Right hindlimb (tissue), 1 donor: Measurements from ENCODE around the gene AQP7.
"Not testable (repeated sequence)": the region's sequence is repeated elsewhere in the genome, so short reads cannot be mapped to it uniquely, and the experiment has no call there.

Experiments used
- DNase-seq: peaks from one replicate; pipeline ENCODE4 v3.0.0-alpha.2; 2018

AQP7 gene

DNA sequence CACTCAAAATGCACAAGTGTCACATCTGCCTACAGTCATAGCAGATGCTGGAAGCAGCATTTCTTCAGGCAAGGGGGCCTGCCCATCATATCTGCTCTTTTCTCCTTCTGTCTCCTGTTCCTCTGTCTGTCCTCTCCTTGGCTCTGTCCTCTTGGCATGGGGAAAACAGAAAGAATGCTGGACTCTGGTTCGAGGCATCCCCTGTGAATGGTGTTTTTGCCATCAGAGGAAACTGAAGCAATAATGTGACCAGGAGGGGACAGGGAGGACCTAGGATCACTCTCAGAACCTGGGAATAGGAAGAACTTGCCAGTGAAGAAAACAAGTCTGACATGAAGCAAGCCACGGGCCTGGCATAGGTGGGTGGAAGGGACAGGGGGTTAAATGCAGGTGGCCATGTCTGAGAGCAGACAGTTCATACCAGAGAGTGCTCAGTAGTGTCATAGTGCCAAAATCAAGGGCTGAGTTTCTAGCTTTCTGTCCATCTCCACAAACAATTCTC is 35.3 kb downstream of the AQP7 start:
- DNase-seq = no peak

DNA sequence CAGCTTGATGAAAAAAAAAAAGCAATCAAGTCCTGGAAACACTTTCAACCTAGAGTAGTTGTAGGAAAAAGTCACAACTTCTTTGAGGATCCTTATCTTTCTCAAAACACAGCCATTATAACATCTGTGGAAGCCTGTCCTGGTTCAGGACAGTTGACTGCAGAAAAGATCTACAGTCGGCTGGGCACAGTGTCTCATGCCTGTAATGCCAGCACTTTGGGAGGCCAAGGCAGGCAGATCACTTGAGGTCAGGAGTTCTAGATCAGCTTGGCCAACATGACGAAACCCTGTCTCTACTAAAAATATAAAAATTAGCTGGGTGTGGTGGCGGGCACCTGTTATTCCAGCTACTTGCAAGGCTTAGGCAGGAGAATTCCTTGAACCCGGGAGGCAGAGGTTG is 37.6 kb downstream of the AQP7 start:
- not testable (repeated sequence) for DNase-seq

DNA sequence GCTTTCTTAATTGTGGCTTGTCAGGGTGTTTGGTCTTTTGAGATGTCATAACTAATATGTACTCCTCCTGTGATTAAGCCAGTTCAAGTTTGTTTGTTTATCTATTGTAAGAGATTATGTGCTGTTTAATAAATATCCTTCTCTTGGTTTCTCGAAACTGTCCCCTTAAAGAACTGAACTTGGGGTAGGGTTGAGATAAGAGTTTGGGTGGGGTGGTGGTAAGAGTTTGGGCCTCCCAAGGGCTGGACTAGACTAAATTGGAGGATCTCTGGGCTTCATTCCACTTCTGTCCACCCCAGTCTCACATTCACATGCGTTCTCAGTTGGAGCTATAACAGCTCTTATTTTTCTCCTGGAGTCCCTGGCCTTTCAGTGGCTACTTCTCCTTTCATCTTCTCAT is 38.2 kb downstream of the AQP7 start:
- DNase-seq = no peak

DNA sequence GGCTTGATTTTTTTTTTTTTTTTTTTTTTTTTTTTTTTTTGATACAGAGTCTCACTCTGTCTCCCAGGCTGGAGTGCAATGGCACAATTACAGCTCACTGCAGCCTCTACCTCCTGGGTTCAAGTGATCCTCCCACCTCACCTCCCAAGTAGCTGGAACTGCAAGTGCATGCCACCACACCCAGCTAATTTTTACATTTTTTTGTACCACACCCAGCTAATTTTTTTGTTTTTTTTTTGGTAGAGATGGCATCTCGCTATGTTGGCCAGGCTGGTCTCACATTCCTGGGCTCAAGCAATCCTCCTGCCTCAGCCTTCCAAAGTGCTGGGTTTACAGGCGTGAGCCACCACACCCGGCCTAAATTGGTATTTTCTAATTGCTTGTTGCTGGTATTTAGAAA is 43.7 kb downstream of the AQP7 start:
- DNase-seq = not testable (repeated sequence)

DNA sequence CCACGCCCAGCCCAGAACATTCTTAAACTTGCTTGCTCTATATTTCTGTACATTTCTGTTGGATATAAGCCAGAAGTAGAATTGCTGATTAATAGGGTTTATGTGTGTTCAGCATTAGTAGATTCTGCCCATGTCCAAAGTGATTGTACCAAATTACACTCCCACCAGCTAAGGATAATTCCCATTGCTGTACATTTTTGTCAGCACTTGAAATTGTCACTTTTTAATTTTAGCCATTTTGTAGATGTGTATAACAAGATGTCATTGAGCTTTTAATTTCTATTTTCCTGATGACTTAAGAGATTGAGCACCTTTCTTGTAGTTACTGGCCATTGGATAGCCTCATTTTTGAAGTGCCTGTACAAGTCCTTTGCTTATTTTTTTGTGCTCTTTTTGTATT is 46.4 kb downstream of the AQP7 start:
- no peak for DNase-seq

DNA sequence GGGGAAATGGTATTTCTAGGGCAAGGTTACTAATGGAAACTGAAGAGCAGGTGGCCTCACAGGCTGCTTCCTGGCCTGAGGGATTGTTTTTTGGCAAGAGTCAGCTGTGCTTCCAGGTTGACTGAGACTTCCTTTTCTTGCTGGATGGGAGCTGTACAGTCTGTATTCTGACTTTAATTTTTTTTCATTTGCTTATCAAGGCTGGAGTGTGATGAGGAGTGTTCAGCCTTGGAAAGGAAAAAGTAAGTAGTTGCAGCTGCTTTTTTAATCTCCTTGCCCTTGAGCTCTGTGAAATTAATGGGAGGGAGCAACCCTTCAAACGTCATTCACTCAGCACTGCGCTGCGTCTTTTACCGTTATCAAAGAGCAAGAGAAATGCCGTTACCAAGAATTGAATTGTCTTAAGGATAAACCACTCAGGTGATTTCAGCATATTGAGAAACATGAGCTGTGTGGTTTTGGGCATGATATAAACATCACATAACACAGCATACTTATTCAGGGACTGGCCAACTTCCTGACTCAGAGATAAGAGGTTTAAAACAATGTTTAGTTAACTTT is 47.6 kb downstream of the AQP7 start:
- no peak for DNase-seq

DNA sequence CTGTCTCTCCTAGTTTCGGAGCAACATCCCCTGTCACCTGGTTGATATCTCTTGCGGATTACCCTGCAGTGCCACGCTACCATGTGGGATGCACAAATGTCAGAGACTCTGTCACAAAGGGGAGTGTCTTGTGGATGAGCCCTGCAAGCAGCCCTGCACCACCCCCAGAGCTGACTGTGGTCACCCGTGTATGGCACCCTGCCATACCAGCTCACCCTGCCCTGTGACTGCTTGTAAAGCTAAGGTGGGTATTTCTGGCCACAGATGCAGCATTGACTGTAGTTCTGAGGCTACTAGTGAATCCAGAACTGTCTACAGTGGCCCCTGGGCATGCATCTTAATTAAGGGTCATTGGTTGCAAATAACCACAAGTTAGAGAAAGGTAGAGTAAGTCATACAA is 50.8 kb downstream of the AQP7 start:
- no peak for DNase-seq

DNA sequence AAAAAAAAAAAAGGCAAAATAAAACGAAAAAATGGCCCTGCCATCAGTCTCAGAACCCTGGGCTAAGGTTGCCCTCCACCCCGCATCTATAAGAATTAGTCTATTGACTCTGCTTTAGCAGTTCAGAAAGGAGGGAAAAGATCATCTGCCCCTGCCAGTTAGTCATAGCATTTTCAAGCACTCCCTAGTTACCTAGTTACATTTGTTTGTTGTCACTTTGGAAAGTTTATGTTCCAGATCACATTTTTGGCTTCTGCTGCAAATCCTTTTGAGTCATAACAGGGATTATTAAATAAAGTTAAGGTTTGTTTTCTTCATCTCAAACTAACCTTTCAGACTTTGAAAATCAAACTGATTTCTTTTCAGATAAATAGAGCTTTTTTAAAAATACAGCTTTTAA is 52.1 kb downstream of the AQP7 start:
- no peak for DNase-seq

DNA sequence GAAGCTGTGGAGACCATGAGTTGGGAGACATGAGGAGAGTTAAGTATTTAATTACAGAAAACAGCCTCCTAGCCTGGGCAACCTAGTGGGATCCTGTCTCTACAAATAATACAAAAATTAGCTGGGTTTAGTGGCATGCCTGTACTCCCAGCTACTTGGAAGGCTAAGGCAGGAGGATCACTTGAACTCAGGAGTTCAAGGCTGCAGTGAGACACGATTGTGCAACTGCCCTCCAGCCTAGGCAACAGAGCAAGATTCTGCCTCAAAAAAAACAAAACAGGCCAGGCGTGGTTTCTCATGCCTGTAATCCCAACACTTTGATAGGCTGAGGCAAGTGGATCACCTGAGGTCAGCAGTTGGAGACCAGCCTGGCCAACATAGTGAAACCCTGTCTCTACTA is 52.6 kb downstream of the AQP7 start:
- no peak for DNase-seq

DNA sequence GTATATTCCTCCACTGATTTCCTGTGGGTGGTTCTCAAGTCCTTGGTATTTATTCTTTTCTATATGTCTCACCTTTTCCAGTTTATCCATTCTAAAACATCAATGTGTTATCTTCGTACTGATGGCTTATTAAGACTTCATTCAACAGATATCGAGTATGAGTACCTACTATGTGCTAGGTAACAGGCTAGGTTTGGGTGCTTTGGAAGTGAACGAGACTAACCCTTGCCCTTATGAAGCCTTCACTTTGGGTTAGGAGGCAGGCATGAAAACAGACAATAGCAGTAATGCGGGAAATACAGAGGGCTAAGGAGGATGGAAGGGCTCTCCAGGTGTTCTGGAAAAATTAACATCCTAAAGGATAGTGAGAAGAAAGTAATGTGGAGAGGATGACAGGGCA is 53.4 kb downstream of the AQP7 start:
- DNase-seq = no peak

DNA sequence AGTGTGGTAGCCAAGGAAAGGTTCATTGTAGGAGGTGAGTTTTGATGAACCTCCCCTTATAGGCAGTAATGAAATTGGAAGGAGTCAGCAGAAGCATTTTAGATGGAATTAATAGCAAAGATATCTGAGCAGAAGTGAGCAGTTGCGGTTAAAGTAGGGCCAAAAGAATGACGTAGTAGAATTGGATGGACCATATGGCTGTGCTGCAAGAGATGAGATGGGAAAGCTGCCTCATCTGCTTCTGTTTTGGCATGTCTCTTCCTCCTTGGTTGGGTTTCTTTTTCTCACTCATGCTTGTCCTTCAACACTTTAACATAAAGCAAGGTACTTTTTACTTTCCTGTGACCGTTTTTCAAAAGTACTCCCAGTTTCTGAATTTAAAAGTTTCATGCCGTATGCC is 55.8 kb downstream of the AQP7 start:
- no peak for DNase-seq

DNA sequence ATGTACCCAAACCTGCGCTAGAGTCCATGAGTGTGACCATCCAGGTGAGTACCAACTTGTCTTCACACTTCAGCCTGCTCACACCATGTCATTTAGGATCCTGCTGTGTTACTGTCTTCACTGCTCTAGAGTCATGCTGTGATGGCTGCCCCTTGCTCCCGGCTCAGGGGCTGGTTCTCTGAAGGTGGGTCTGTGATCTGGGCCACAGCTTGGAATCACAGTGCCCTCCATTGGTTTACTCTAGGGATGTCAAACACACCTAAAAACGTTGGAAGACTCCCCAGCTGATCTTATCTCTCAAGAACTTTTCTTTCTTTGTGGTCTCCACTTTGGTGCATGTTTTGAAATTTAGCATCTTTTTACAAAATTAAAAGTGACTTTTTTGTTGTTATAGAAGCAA is 58.2 kb downstream of the AQP7 start:
- DNase-seq = no peak

DNA sequence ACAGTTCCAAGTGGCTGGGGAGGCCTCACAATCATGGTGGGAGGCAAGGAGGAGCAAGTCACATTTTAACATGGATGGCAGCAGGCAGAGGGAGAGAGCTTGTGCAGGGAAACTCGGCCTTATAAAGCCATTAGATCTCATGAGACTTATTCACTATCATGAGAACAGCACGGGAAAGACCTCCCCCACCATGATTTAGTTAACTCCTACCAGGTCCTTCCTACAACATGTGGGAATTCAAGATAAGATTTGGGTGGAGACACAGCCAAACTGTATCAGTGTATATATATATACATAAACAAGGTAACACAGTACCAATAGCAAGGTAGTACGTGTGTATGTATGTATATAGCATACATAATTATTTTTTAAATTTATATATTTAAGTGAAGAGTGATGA is 61.2 kb downstream of the AQP7 start:
- no peak for DNase-seq

DNA sequence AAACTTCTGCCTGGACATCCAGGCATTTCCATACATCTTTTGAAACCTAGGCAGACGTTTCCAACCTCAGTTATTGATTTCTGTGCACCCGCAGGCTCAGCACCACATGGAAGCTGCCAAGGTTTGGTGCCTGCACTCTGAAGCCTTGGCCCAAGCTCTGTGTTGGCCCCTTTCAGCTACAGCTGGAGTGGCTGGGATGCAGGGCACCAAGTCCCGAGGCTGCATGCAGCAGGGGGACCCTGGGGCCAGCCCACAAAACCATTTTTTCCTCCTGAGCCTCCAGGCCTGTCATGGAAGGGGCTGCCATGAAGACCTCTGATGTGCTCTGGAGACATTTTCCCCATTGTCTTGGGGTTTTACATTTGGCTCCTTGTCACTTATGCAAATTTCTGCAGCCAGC is 62.2 kb downstream of the AQP7 start:
- DNase-seq = no peak
